Left lung (tissue), 10 donors: ENCODE measurements around the gene VRTN. TPM values are rescaled to one million over a fixed set of nuclear protein-coding genes. Genes with fewer than 3 reads are reported as not detected.

ENCODE experiments used
- ATAC-seq: fragments of 200-7000 bp; cut with Tn5 transposase; one replicate; pipeline ENCODE4 v1.9.1; 2020; ENCODE audit warnings: moderate library complexity
- DNase-seq, 4 donors: peaks; one replicate each; pipeline ENCODE4 v3.0.0-alpha.2; 2013 to 2020
- H3K27ac ChIP-seq, 2 donors: fragments of 200-600 bp; sonication (generic) in 1 of 2; one replicate each; pipeline versions ENCODE4 v1.5.0 to v1.8.0; 2020 to 2021
- H3K27me3 ChIP-seq, 2 donors: fragments of 200-600 bp; sonication (generic) in 1 of 2; one replicate each; pipeline versions ENCODE4 v1.5.0 to v1.8.0; 2020 to 2021
- H3K36me3 ChIP-seq, 2 donors: fragments of 200-600 bp; sonication (generic) in 1 of 2; one replicate each; pipeline versions ENCODE4 v1.5.0 to v1.8.0; 2020 to 2021
- H3K4me1 ChIP-seq, 2 donors: fragments of 200-600 bp; one replicate each; pipeline ENCODE4 v1.8.0; 2021
- H3K4me3 ChIP-seq, 2 donors: fragments of 200-600 bp; sonication (generic) in 1 of 2; one replicate each; pipeline versions ENCODE4 v1.5.0 to v1.8.0; 2020 to 2021; ENCODE audit warnings: mild to moderate bottlenecking in 1 of 2
- H3K9me3 ChIP-seq, 2 donors: fragments of 200-600 bp; sonication (generic) in 1 of 2; one replicate each; pipeline versions ENCODE4 v1.5.0 to v1.8.0; 2020 to 2021
- intact Hi-C, 2 donors: fragments of 100-400 bp; cut with DNase I; formaldehyde crosslinking; loops; one replicate each; pipeline versions ENCODE4 v1.11.2 to v1.14.2; 2022
- polyA plus RNA-seq, 6 donors: library from polyadenylated mRNA; unstranded; fragments of 120-200 nt; gene quantifications; one replicate each; pipeline ENCODE4 v1.2.1, GENCODE V29; 2013; ENCODE audit not compliant: insufficient read length in 6 of 6
- total RNA-seq, 2 donors: library from RNA; stranded (reverse); fragmentation: NEBNext Ultra II Directional; extraction: Animal tissue kit (Norgen Biotek cat#: 25700); gene quantifications; one replicate each; pipeline ENCODE4 v1.2.1, GENCODE V29; 2021
- TF ChIP-seq, protein P1 (sequence below), 2 donors: fragments of 200-600 bp; sonication (generic) in 1 of 2; IDR thresholded peaks; one replicate each; pipeline versions ENCODE4 v1.5.0 to v1.8.0; 2021; ENCODE audit warnings: antibody characterized with exemption in 2 of 2
- donor health status: DM: no; HTN: yes; CAD: no.
- donor health status: DM: no; HTN: no; CAD: no.

VRTN gene
- total and polyA plus RNA-seq, 8 donors: 0.04 TPM; not detected in 7

DNA sequence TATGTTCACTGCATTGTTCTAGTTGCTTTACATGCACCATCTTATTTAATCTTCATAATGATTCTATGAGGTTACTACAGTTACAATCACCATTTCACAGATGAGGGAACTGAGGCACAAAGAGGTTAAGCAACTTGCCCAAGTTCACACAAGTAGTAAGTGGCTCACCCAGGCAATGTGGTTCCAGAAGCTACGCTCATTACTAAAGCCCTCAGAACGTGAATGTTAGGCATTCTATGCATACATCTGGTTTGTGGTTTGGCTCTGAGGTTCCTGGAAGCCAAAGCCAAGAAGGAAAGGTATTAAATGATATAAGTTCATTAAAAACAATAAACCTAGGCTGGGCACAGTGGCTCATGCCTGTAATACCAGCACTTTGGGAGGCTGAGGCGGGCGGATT is 14.4 kb upstream of the VRTN start:
- H3K9me3 ChIP-seq: no peaks in the 10 kb centered on the region
- no peaks in the 10 kb centered on the region for H3K4me1 ChIP-seq
- no peak for DNase-seq
- intact Hi-C loops: no loop called here
- no peaks in the 10 kb centered on the region for H3K27me3 ChIP-seq
- H3K36me3 ChIP-seq: no peaks in the 10 kb centered on the region
- no peak for ATAC-seq
- TF ChIP-seq, protein P1, sequence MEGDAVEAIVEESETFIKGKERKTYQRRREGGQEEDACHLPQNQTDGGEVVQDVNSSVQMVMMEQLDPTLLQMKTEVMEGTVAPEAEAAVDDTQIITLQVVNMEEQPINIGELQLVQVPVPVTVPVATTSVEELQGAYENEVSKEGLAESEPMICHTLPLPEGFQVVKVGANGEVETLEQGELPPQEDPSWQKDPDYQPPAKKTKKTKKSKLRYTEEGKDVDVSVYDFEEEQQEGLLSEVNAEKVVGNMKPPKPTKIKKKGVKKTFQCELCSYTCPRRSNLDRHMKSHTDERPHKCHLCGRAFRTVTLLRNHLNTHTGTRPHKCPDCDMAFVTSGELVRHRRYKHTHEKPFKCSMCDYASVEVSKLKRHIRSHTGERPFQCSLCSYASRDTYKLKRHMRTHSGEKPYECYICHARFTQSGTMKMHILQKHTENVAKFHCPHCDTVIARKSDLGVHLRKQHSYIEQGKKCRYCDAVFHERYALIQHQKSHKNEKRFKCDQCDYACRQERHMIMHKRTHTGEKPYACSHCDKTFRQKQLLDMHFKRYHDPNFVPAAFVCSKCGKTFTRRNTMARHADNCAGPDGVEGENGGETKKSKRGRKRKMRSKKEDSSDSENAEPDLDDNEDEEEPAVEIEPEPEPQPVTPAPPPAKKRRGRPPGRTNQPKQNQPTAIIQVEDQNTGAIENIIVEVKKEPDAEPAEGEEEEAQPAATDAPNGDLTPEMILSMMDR (IDR thresholded peaks at IDR 0.05): no peak
- no peak overlapping the region for H3K27ac ChIP-seq
- H3K4me3 ChIP-seq: no peak overlapping the region

DNA sequence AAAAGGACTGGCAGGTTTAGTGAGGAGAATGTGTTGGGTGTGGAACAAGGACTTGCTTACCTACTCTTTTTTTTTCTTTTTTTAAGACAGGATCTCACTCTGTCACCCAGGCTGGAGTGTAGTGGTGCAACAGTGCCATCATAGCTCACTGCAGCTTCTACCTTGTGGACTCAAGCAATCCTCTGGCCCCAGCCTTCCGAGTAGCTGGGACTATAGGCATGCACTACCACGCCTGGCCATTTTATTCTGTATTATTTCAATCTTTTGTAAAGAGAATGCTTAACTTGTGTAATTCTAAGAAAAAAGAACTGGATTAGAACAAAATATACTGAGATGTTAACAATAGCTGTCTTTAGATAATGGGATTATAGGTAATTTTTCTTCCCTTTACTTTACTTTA is 1.9 kb upstream of the VRTN start:
- no peak overlapping the region for H3K4me3 ChIP-seq
- intact Hi-C loops: no loop called here
- TF ChIP-seq, protein P1 (IDR thresholded peaks at IDR 0.05): no peak
- DNase-seq (no peak), ATAC-seq (no peak)
- no peaks in the 10 kb centered on the region for H3K9me3 ChIP-seq
- H3K27ac ChIP-seq: no peak overlapping the region
- peaks cover 0 to 5% of the 10 kb centered on the region in 2 donors for H3K27me3 ChIP-seq
- H3K36me3 ChIP-seq: no peaks in the 10 kb centered on the region
- H3K4me1 ChIP-seq: no peaks in the 10 kb centered on the region

DNA sequence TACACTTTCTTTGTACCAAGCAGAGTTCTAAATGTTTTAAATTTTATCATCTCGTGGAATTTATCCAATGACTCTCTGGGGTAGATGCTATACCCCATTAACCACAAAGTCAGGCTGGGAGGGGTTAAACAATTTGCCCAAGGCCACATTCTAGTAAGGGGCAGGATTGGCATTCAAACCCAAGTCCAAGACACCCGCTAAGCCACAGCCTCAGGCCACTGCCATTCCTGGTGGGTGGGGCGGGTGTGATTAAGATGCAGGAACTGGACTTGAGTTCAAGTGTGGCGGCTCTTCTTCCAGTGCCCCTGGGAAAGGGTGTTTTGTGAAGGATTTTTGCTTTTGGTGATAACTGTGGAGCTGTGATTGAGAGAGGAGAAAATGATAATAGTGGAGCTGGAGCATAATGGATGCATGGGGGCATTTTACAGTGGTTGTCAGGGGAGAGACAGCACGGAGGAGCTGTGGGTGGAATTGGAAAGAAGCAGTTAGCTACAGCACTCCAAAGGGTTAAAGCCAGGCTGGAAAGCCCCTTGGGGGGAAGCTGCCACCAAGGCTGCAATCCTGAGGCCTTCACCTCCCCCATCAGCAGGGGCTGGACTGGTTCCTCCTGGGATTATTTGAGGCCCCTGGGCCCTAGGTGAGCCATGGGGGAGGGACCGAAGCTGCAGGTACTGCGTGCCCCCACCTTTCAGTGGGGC is 1.0 kb upstream of the VRTN start:
- H3K4me1 ChIP-seq: no peaks in the 10 kb centered on the region
- ATAC-seq: no peak
- no peak for DNase-seq
- no peaks in the 10 kb centered on the region for H3K36me3 ChIP-seq
- TF ChIP-seq, protein P1 (IDR thresholded peaks at IDR 0.05): no peak
- intact Hi-C loops: no loop called here
- H3K9me3 ChIP-seq: no peaks in the 10 kb centered on the region
- H3K4me3 ChIP-seq: no peak overlapping the region
- H3K27me3 ChIP-seq: peaks cover 0 to 5% of the 10 kb centered on the region in 2 donors
- no peak overlapping the region for H3K27ac ChIP-seq

DNA sequence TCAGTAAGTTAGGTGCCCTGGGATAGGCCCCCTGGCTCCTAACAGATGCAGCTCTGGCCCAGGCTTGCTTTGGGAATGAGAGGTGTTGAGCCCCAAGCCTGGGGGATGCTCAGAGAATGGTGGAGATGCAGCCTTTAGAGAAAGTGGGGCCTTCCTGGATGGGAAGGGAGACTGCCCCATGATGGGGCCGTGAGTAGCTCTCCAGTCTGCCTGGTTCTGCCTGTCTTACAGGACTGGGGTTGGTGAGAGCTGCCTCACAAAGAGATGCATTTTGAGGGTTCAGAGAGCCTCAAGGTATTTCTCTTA is 523 bp upstream of the VRTN start:
- ATAC-seq (no peak), DNase-seq (no peak)
- TF ChIP-seq, protein P1 (IDR thresholded peaks at IDR 0.05): no peak
- Histone ChIP-seq H3K9me3 (no peaks in the 10 kb centered on the region), H3K27ac (no peak overlapping the region), H3K4me1 (no peaks in the 10 kb centered on the region), H3K4me3 (no peak overlapping the region), H3K27me3 (peaks cover 0 to 5% of the 10 kb centered on the region in 2 donors), H3K36me3 (no peaks in the 10 kb centered on the region)
- intact Hi-C loops: no loop called here

DNA sequence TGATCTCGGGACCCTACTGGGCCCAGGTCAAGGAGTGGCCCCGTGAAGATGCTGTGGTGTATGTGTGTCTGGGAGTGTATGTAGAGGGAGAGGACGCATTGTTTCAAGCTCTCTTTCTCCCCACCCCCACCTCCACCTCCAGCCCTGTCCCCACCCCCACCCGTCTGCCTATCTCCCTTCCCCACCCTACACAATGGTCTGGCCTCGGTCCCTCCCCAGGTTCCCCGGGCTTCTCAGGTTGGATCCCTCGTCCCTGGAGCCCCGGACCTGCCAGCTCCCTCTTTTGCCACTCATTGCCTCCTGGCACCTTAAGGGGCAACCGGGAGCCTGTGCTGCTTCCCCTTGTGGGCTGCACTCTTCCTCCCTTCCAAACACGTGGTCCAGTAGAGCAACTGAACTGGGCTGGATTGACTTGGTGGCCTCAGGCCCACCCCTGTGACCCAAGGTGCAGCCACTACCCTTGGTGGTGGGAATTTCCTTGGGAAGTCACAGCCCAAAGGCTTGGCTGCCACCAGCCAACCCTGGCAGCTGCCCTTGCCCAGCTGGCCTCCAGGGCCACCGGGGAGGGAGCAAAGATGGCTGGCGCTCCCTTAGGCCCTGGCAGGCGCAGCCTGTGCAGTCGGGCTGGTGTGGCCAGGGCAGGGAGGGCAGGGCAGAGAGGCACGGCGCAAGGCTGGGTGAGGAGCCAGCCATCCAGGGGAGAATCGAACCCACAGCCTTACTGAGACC is 628 bp downstream of the VRTN start:
- Histone ChIP-seq H3K36me3 (no peaks in the 10 kb centered on the region), H3K27me3 (peaks cover 0 to 5% of the 10 kb centered on the region in 2 donors), H3K9me3 (no peaks in the 10 kb centered on the region), H3K4me1 (no peaks in the 10 kb centered on the region), H3K27ac (no peak overlapping the region), H3K4me3 (no peak overlapping the region)
- no peak for DNase-seq
- intact Hi-C loops: no loop called here
- ATAC-seq: no peak
- TF ChIP-seq, protein P1 (IDR thresholded peaks at IDR 0.05): no peak
